ENCODE data around the gene CATSPERZ. TPM values are rescaled to one million over a fixed set of nuclear protein-coding genes. Genes with fewer than 3 reads are reported as not detected.

Gene CATSPERZ
- total RNA-seq, 1 donor: not detected

DNA sequence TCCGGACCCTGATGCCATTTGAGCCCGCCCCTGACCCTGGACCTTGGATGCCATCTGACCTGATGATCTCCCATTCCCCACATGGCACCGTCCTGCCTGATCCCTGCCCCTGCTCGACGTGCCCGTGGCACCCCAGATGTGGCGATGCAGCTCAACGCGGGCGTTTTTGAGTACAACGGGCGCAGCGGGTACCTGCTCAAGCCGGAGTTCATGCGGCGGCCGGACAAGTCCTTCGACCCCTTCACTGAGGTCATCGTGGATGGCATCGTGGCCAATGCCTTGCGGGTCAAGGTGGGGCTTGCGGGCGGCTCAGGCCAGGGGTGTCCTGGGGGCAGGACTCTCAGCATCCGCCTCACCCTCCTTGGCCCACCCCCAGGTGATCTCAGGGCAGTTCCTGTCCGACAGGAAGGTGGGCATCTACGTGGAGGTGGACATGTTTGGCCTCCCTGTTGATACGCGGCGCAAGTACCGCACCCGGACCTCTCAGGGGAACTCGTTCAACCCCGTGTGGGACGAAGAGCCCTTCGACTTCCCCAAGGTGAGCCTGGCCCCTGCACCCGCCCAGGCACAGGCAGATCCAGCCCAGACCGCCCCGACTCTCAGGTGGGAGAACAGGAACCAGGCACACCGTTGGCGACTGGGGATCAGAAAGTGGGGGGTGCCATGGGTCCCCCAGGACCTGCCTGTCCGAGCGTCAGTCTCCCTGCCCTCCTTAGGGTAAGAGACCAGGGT, 37.7 kb upstream of the CATSPERZ start:
- H3K27ac ChIP-seq (ENCODE audit: low read depth, low read length): peak overlapping the region; percentile 66
- H3K36me3 ChIP-seq (ENCODE audit: insufficient read depth, low read length): peaks cover 50% of the 10 kb centered on the region
- no peak overlapping the region for H3K4me3 ChIP-seq (ENCODE audit: insufficient read depth, low read length)
- no peaks in the 10 kb centered on the region for H3K79me2 ChIP-seq (ENCODE audit: insufficient read depth, low read length)
- H3K4me1 ChIP-seq (ENCODE audit: insufficient read depth, low read length): peaks cover 7% of the 10 kb centered on the region
- no peaks in the 10 kb centered on the region for H3K9me3 ChIP-seq (ENCODE audit: low read depth, low read length)
- TF ChIP-seq CTCF (IDR thresholded peaks at IDR 0.05; ENCODE audit: extremely low read depth, low read depth, low read length): no peak
- H3K27me3 ChIP-seq (ENCODE audit: insufficient read depth, low read length): no peaks in the 10 kb centered on the region
- H2AFZ ChIP-seq (ENCODE audit: low read length): no peak overlapping the region
- no peak overlapping the region for H3K4me2 ChIP-seq (ENCODE audit: insufficient read depth, low read length)
- no peaks in the 10 kb centered on the region for H4K20me1 ChIP-seq (ENCODE audit: insufficient read depth, low read length)
- peak; percentile 60 for DNase-seq (ENCODE audit: insufficient read length, low spot score, missing footprints)

DNA sequence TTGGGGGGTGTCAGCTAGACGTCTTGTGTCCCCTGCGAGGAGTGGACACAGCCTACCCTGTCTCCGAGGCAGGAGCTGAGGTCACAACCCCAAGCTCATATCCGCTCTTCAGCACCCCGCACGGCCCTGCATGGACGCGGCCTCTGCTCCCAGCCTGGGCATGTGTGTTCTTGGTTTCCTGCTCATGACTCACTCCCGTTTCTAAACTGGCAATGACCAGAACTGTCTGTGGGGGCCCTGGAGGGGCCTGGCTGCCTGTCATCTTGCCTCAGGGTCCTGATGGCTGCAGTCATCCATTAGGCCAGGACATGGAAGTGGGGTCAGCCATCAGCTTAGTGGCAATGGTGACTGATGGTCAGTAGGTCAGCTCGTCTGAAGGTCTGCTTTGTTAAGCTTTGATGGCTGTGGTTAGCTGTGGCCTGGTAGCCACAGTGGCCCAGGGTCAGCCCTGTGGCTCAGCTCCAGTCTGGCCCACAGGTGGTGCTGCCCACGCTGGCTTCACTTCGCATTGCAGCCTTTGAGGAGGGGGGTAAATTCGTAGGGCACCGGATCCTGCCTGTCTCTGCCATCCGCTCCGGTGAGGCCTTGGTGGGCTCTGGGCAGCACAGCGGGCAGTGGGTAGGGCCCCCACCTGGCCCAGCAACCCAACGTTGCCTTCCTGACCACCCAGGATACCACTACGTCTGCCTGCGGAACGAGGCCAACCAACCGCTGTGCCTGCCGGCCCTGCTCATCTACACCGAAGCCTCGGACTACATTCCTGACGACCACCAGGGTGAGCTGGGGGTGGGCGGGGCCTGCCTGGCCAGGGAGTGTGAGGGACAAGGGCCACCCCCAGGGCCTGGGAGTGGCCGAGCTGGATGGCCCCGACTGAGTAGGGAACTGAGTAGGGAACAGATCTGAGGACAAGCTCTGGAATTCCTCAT, 36.9 kb upstream of the CATSPERZ start:
- Histone ChIP-seq H3K4me3 (ENCODE audit: insufficient read depth, low read length) (no peak overlapping the region), H3K9me3 (ENCODE audit: low read depth, low read length) (no peaks in the 10 kb centered on the region), H3K79me2 (ENCODE audit: insufficient read depth, low read length) (no peaks in the 10 kb centered on the region), H4K20me1 (ENCODE audit: insufficient read depth, low read length) (no peaks in the 10 kb centered on the region), H3K4me2 (ENCODE audit: insufficient read depth, low read length) (no peak overlapping the region), H3K36me3 (ENCODE audit: insufficient read depth, low read length) (peaks cover 49% of the 10 kb centered on the region), H3K27ac (ENCODE audit: low read depth, low read length) (peak overlapping the region; percentile 66), H3K27me3 (ENCODE audit: insufficient read depth, low read length) (no peaks in the 10 kb centered on the region), H2AFZ (ENCODE audit: low read length) (no peak overlapping the region), H3K4me1 (ENCODE audit: insufficient read depth, low read length) (peaks cover 15% of the 10 kb centered on the region)
- DNase-seq (ENCODE audit: insufficient read length, low spot score, missing footprints): peak; percentile 90
- TF ChIP-seq CTCF (IDR thresholded peaks at IDR 0.05; ENCODE audit: extremely low read depth, low read depth, low read length): no peak

- no peak overlapping the region for H3K4me3 ChIP-seq (ENCODE audit: insufficient read depth, low read length)
- no peak for TF ChIP-seq CTCF (IDR thresholded peaks at IDR 0.05; ENCODE audit: extremely low read depth, low read depth, low read length)
- no peaks in the 10 kb centered on the region for H3K79me2 ChIP-seq (ENCODE audit: insufficient read depth, low read length)
- H3K4me2 ChIP-seq (ENCODE audit: insufficient read depth, low read length): no peak overlapping the region
- DNase-seq (ENCODE audit: insufficient read length, low spot score, missing footprints): peak; percentile 43
- H3K9me3 ChIP-seq (ENCODE audit: low read depth, low read length): no peaks in the 10 kb centered on the region
- H3K27me3 ChIP-seq (ENCODE audit: insufficient read depth, low read length): no peaks in the 10 kb centered on the region
- no peak overlapping the region for H2AFZ ChIP-seq (ENCODE audit: low read length)
- H4K20me1 ChIP-seq (ENCODE audit: insufficient read depth, low read length): no peaks in the 10 kb centered on the region
- peaks cover 49% of the 10 kb centered on the region for H3K36me3 ChIP-seq (ENCODE audit: insufficient read depth, low read length)
- no peak overlapping the region for H3K27ac ChIP-seq (ENCODE audit: low read depth, low read length)
- H3K4me1 ChIP-seq (ENCODE audit: insufficient read depth, low read length): peaks cover 21% of the 10 kb centered on the region
These were observed 36.2 kb upstream of the CATSPERZ start for GRCh38 chr11:64263947-64264317.

DNA sequence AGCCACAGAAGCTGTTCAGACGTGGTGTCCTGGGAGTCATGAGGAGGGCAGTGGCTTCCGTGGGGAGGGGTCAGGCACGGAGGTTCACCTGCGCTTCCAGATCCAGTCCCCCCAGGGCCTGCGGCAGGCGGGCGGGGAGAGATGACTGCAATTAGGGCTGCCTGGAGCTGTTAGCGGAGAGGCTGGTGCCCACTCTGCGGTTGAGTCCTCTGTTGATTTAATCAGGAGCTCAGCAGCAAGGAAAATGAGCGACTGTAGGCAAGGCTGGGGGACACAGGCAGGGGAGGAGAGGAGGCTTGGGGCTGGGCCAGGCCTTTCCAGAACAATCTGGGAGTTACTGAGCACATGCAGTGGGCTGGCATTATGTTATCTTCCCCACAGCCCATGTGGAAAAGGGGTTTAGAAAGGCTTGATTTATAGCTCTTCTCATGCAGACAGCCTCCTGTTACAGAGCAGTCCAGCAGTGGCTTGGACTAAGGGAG, 35.7 kb upstream of the CATSPERZ start:
- no peaks in the 10 kb centered on the region for H4K20me1 ChIP-seq (ENCODE audit: insufficient read depth, low read length)
- no peak overlapping the region for H2AFZ ChIP-seq (ENCODE audit: low read length)
- no peak overlapping the region for H3K4me3 ChIP-seq (ENCODE audit: insufficient read depth, low read length)
- peaks cover 47% of the 10 kb centered on the region for H3K36me3 ChIP-seq (ENCODE audit: insufficient read depth, low read length)
- DNase-seq (ENCODE audit: insufficient read length, low spot score, missing footprints): peak; percentile 86
- no peaks in the 10 kb centered on the region for H3K27me3 ChIP-seq (ENCODE audit: insufficient read depth, low read length)
- no peaks in the 10 kb centered on the region for H3K79me2 ChIP-seq (ENCODE audit: insufficient read depth, low read length)
- no peaks in the 10 kb centered on the region for H3K9me3 ChIP-seq (ENCODE audit: low read depth, low read length)
- H3K4me2 ChIP-seq (ENCODE audit: insufficient read depth, low read length): no peak overlapping the region
- no peak overlapping the region for H3K27ac ChIP-seq (ENCODE audit: low read depth, low read length)
- TF ChIP-seq CTCF (IDR thresholded peaks at IDR 0.05; ENCODE audit: extremely low read depth, low read depth, low read length): no peak
- peaks cover 26% of the 10 kb centered on the region for H3K4me1 ChIP-seq (ENCODE audit: insufficient read depth, low read length)

Data from osteoblast (primary cell).